OCI-LY7 (cell line): Measurements from ENCODE around the gene GALNT7. TPM values are rescaled to one million over a fixed set of nuclear protein-coding genes. Genes with fewer than 3 reads are reported as not detected.

ENCODE experiments used
- BruUV-seq: library from RNA; stranded (reverse); fragments of 400-500 nt; replicated peaks from 2 replicates; lab custom pipeline; 2021; lab: Mats Ljungman, UMichigan
- CTCF ChIA-PET: fragments of 300-600 bp; sonication (Branson Sonifier 250); formaldehyde crosslinking; loops from one replicate; lab custom pipeline; 2022; ENCODE audit warnings: antibody characterized with exemption; ENCODE audit not compliant: unreplicated experiment; lab: Charles Lee
- POLR2A ChIA-PET: fragments of 300-600 bp; sonication (Branson Sonifier 250); formaldehyde crosslinking; loops from one replicate; lab custom pipeline; 2022; ENCODE audit warnings: antibody characterized with exemption; lab: Charles Lee
- DNase-seq: peaks from one replicate; pipeline ENCODE4 v3.0.0-alpha.2; 2015; ENCODE audit warnings: low spot score
- H2AFZ ChIP-seq: fragments of 200-600 bp; sonication (generic), shearing (Covaris generic); 2 replicates; pipeline ENCODE4 v1.6.1; 2014; ENCODE audit warnings: mild to moderate bottlenecking, antibody characterized with exemption, low read length, moderate library complexity
- H3K27ac ChIP-seq: fragments of 200-600 bp; sonication (generic); 2 replicates; pipeline ENCODE4 v1.5.1; 2014; ENCODE audit warnings: mixed run types, low read depth, mild to moderate bottlenecking, moderate library complexity, low read length, inconsistent platforms; ENCODE audit not compliant: poor library complexity, severe bottlenecking
- H3K36me3 ChIP-seq: fragments of 200-600 bp; sonication (generic); 2 replicates; pipeline ENCODE4 v1.6.1; 2014; ENCODE audit warnings: mild to moderate bottlenecking, antibody characterized with exemption, low read length, moderate library complexity, mixed read lengths; ENCODE audit not compliant: insufficient read depth
- H3K4me1 ChIP-seq: fragments of 200-600 bp; sonication (generic); 2 replicates; pipeline ENCODE4 v1.5.1; 2014; ENCODE audit warnings: mild to moderate bottlenecking, low read length; ENCODE audit not compliant: insufficient read depth, poor library complexity, severe bottlenecking
- H3K4me2 ChIP-seq: fragments of 200-600 bp; sonication (generic); 2 replicates; pipeline ENCODE4 v1.6.1; 2014; ENCODE audit warnings: mild to moderate bottlenecking, low read length
- H3K4me3 ChIP-seq: fragments of 200-600 bp; sonication (generic); 2 replicates; pipeline ENCODE4 v1.5.1; 2014; ENCODE audit warnings: mild to moderate bottlenecking, low read depth, low read length; ENCODE audit not compliant: poor library complexity, severe bottlenecking
- H3K79me2 ChIP-seq: fragments of 200-600 bp; sonication (generic); 2 replicates; pipeline ENCODE4 v1.6.1; 2016; ENCODE audit warnings: low read depth, mild to moderate bottlenecking, low read length, moderate library complexity, mixed read lengths; ENCODE audit not compliant: insufficient read depth
- H3K9me2 ChIP-seq: fragments of 200-600 bp; sonication (generic); 2 replicates; pipeline ENCODE4 v1.6.1; 2016; ENCODE audit warnings: mild to moderate bottlenecking, low read length, mixed read lengths; ENCODE audit not compliant: insufficient read depth
- H3K9me3 ChIP-seq: fragments of 200-600 bp; sonication (generic); 2 replicates; pipeline ENCODE4 v1.6.1; 2014; ENCODE audit warnings: mild to moderate bottlenecking, mixed run types, low read length, mixed read lengths
- H4K20me1 ChIP-seq: fragments of 200-600 bp; sonication (generic); 2 replicates; pipeline ENCODE4 v1.6.1; 2014; ENCODE audit warnings: mild to moderate bottlenecking, antibody characterized with exemption, low read length, moderate library complexity, mixed read lengths; ENCODE audit not compliant: insufficient read depth
- CTCF ChIP-seq: fragments of 200-600 bp; sonication (generic); conservative IDR thresholded peaks from 2 replicates; pipeline ENCODE4 v1.5.1; 2014; ENCODE audit warnings: mild to moderate bottlenecking, antibody characterized with exemption, low read length, moderate library complexity, mixed read lengths
- EZH2phosphoT487 ChIP-seq: fragments of 200-600 bp; sonication (generic); IDR thresholded peaks from 2 replicates; pipeline ENCODE4 v1.6.1; 2018; ENCODE audit warnings: low read depth, borderline replicate concordance, mild to moderate bottlenecking, mixed run types, antibody characterized with exemption, low read length, moderate library complexity, mixed read lengths
- intact Hi-C: fragments of 100-400 bp; cut with micrococcal nuclease; formaldehyde crosslinking; loops from one replicate; pipeline ENCODE4 v1.10.0; 2022; ENCODE audit not compliant: unreplicated experiment
- total RNA-seq, 2 experiments: library from RNA; depleted of rRNA in 1 of 2; stranded (reverse); fragments of >200 nt in 1 of 2; shearing (Covaris generic) in 1 of 2; gene quantifications; 2 replicates each; pipeline ENCODE4 v1.2.3, GENCODE V29; 2014 to 2022

The GALNT7 gene
- total RNA-seq, 2 experiments from 2014 or later, result 20.3 to 34.4 TPM

GRCh38 chr4:173330590-173330989, 162.0 kb downstream of the GALNT7 start:
- intact Hi-C loops, result no loop called here
- H3K79me2 ChIP-seq, result peaks cover 54% of the 10 kb centered on the region
- TF ChIP-seq CTCF (no peak), EZH2phosphoT487 (no peak)
- DNase-seq, result no peak
- H3K4me2 ChIP-seq, result peak overlapping the region; percentile 40
- no peaks in the 10 kb centered on the region for H3K9me3 ChIP-seq
- H3K4me1 ChIP-seq, result peaks cover 26% of the 10 kb centered on the region
- H3K27ac ChIP-seq, result no peak overlapping the region
- H3K9me2 ChIP-seq, result no peaks in the 10 kb centered on the region
- peaks cover 85% of the 10 kb centered on the region for H3K36me3 ChIP-seq
- H3K4me3 ChIP-seq, result peak overlapping the region; percentile 32
- no TSS peak for BruUV-seq
- no peak overlapping the region for H2AFZ ChIP-seq
- ChIA-PET POLR2A (interaction anchor here (0.9 to 14.1 kb wide), 10 partner anchors 8 to 56 kb away, joined by 3 to 336 read pairs (median 4); partner anchors contain the start of gene SAP30), CTCF (no interaction called here)
- peaks cover 37% of the 10 kb centered on the region; the same call in 1 of the 2 replicates for H4K20me1 ChIP-seq

- H3K4me2 ChIP-seq, result peak overlapping the region; percentile 94
- no peak for DNase-seq
- BruUV-seq, result no TSS peak
- no peak overlapping the region for H2AFZ ChIP-seq
- TF ChIP-seq EZH2phosphoT487 (no peak), CTCF (no peak; the same call in 1 of the 2 replicates)
- intact Hi-C loops, result no loop called here
- H3K27ac ChIP-seq, result peak overlapping the region; percentile 92
- no peaks in the 10 kb centered on the region for H3K9me3 ChIP-seq
- H3K4me3 ChIP-seq, result peak overlapping the region; percentile 99
- POLR2A ChIA-PET, result interaction anchor here (0.7 to 14.1 kb wide), 5 partner anchors 21 to 264 kb away, joined by 3 to 336 read pairs (median 4); partner anchors contain the start of gene SAP30
- H3K79me2 ChIP-seq, result peaks cover 69% of the 10 kb centered on the region
- CTCF ChIA-PET, result no interaction called here
- H4K20me1 ChIP-seq, result peaks cover 34% of the 10 kb centered on the region; the same call in 1 of the 2 replicates
- peaks cover 37% of the 10 kb centered on the region for H3K4me1 ChIP-seq
- no peaks in the 10 kb centered on the region for H3K9me2 ChIP-seq
- peaks cover 70% of the 10 kb centered on the region for H3K36me3 ChIP-seq
Observed at GRCh38 chr4:173332021-173332487, 163.4 kb downstream of the GALNT7 start.
